ENCODE results near the gene PRAMEF7.
"Not testable (repeated sequence)": the region's sequence is repeated elsewhere in the genome, so short reads cannot be mapped to it uniquely, and the experiment has no call there.

PRAMEF7 gene

GRCh38 chr1:12916310-12916709 lies at the start of gene PRAMEF7:
PRAMEF7 (plus strand) TSS chr1:12916610; CDS start chr1:12917693, 1,083 bp downstream.
- DNase-seq (ENCODE audit: low read depth in 2 of 2), result not testable (repeated sequence)

- not testable (repeated sequence) for DNase-seq (ENCODE audit: low read depth in 2 of 2)
Measured at GRCh38 chr1:12878453-12878852, 38.0 kb upstream of the PRAMEF7 start.

GRCh38 chr1:12886101-12886500 lies 30.3 kb upstream of the PRAMEF7 start, which contains the start of gene PRAMEF4:
PRAMEF4 (minus strand) TSS chr1:12886201; CDS start chr1:12883394, 2,807 bp downstream.
- DNase-seq (ENCODE audit: low read depth in 2 of 2), result not testable (repeated sequence)

GRCh38 chr1:12898170-12898569 lies 18.2 kb upstream of the PRAMEF7 start, which contains the start of gene PRAMEF10:
PRAMEF10 (minus strand) TSS chr1:12898270; CDS start chr1:12895847, 2,423 bp downstream.
- not testable (repeated sequence) for DNase-seq (ENCODE audit: low read depth in 2 of 2)

- DNase-seq (ENCODE audit: low read depth in 2 of 2), result not testable (repeated sequence)
Measured at GRCh38 chr1:12899186-12899585, 17.2 kb upstream of the PRAMEF7 start.

- DNase-seq (ENCODE audit: low read depth in 2 of 2), result not testable (repeated sequence)
Measured at GRCh38 chr1:12903793-12904572, 12.4 kb upstream of the PRAMEF7 start.

GRCh38 chr1:12921749-12922148 lies 5.3 kb downstream of the PRAMEF7 start:
- not testable (repeated sequence) for DNase-seq (ENCODE audit: low read depth in 2 of 2)

- DNase-seq (ENCODE audit: low read depth in 2 of 2), result not testable (repeated sequence)
Measured at GRCh38 chr1:12924368-12924767, 8.0 kb downstream of the PRAMEF7 start.

GRCh38 chr1:12947480-12947879 lies 31.1 kb downstream of the PRAMEF7 start, which contains the start of gene PRAMEF6:
PRAMEF6 (minus strand) TSS chr1:12947580; CDS start chr1:12942518, 5,062 bp downstream.
- not testable (repeated sequence) for DNase-seq (ENCODE audit: low read depth in 2 of 2)
